NB4 (cell line): ENCODE results near the gene SORD.

Experiments
- MYC ChIP-seq: IDR thresholded peaks from 2 replicates; pipeline ENCODE4 v1.6.1; 2011; ENCODE audit warnings: low read depth, low read length
- POLR2A ChIP-seq: IDR thresholded peaks from 2 replicates; pipeline ENCODE4 v1.6.1; 2011; ENCODE audit warnings: mild to moderate bottlenecking; ENCODE audit not compliant: insufficient read length; ENCODE audit errors: extremely low read depth
- TF ChIP-seq, protein P1 (sequence below): IDR thresholded peaks from 2 replicates; pipeline ENCODE4 v1.6.1; 2011; ENCODE audit warnings: low read depth, low read length
- TF ChIP-seq, protein P2 (sequence below): IDR thresholded peaks from one replicate; pipeline ENCODE4 v1.5.1; 2012; ENCODE audit warnings: low read depth, low read length

DNA sequence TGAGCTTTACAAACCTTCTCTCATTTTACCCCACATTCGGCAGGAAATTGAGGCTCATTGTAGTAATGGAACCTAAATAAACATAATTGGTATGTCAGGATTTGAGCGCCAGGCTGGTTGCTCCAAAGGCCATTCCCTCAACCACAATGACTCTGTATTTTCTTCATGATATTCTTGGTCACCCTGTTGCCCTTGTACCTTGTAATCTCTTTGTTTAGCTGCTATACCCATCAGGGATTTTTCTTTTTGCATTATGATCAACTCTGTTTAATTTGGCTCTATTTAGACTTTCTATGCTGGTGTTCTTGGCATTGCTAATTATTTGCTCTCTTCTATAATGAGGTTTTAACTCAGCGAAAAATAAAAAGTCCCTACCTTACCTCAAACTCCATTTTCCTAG lies 61.2 kb downstream of the SORD start:
- TF ChIP-seq POLR2A (no peak), MYC (no peak)
- TF ChIP-seq, protein P1, sequence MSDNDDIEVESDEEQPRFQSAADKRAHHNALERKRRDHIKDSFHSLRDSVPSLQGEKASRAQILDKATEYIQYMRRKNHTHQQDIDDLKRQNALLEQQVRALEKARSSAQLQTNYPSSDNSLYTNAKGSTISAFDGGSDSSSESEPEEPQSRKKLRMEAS: no peak
- TF ChIP-seq, protein P2, sequence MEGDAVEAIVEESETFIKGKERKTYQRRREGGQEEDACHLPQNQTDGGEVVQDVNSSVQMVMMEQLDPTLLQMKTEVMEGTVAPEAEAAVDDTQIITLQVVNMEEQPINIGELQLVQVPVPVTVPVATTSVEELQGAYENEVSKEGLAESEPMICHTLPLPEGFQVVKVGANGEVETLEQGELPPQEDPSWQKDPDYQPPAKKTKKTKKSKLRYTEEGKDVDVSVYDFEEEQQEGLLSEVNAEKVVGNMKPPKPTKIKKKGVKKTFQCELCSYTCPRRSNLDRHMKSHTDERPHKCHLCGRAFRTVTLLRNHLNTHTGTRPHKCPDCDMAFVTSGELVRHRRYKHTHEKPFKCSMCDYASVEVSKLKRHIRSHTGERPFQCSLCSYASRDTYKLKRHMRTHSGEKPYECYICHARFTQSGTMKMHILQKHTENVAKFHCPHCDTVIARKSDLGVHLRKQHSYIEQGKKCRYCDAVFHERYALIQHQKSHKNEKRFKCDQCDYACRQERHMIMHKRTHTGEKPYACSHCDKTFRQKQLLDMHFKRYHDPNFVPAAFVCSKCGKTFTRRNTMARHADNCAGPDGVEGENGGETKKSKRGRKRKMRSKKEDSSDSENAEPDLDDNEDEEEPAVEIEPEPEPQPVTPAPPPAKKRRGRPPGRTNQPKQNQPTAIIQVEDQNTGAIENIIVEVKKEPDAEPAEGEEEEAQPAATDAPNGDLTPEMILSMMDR: no peak
